Chondrocyte (in vitro differentiated cells): ENCODE measurements around the gene CUL2. TPM values are rescaled to one million over a fixed set of nuclear protein-coding genes. Genes with fewer than 3 reads are reported as not detected.
"Not testable (repeated sequence)": the region's sequence is repeated elsewhere in the genome, so short reads cannot be mapped to it uniquely, and the experiment has no call there.

Experiments
- DNase-seq: peaks from one replicate; pipeline ENCODE4 v3.0.0; 2021; ENCODE audit warnings: mixed read lengths, low spot score
- H3K27ac Mint-ChIP-seq: one replicate; pipeline ENCODE4 v1.8.0; 2021; ENCODE audit warnings: mild to moderate bottlenecking, moderate library complexity, mixed read lengths; ENCODE audit not compliant: unreplicated experiment
- H3K27me3 Mint-ChIP-seq: 2 replicates; pipeline ENCODE4 v1.8.0; 2021; ENCODE audit warnings: low read depth, mixed read lengths
- H3K36me3 Mint-ChIP-seq: 2 replicates; pipeline ENCODE4 v1.8.0; 2021; ENCODE audit warnings: low read depth, mixed read lengths
- H3K4me1 Mint-ChIP-seq: 2 replicates; pipeline ENCODE4 v1.8.0; 2021; ENCODE audit warnings: low read depth, mild to moderate bottlenecking, mixed read lengths
- H3K4me3 Mint-ChIP-seq: one replicate; pipeline ENCODE4 v1.8.0; 2021; ENCODE audit warnings: mild to moderate bottlenecking, moderate library complexity, mixed read lengths; ENCODE audit not compliant: unreplicated experiment
- H3K9me3 Mint-ChIP-seq: 2 replicates; pipeline ENCODE4 v1.8.0; 2021; ENCODE audit warnings: low read depth, mixed read lengths
- CTCF ChIP-seq: fragments of 200-600 bp; sonication (generic); IDR thresholded peaks from 2 replicates; pipeline ENCODE4 v1.5.0; 2021; ENCODE audit warnings: antibody characterized with exemption, mild to moderate bottlenecking, moderate library complexity
- total RNA-seq: library from RNA; stranded (reverse); gene quantifications from 3 replicates; pipeline ENCODE4 v1.2.1, GENCODE V29; 2021

CUL2 gene
- total RNA-seq, 1 donor from 2014 or later, result 32.8 TPM

- Mint-ChIP-seq H3K4me1 (peaks cover 12% of the 10 kb centered on the region), H3K4me3 (no peak overlapping the region), H3K27me3 (no peaks in the 10 kb centered on the region), H3K9me3 (no peaks in the 10 kb centered on the region), H3K36me3 (peaks cover 1% of the 10 kb centered on the region), H3K27ac (no peak overlapping the region)
- TF ChIP-seq CTCF, result no peak
- no peak for DNase-seq
Measured at GRCh38 chr10:34996843-34997242, 93.3 kb downstream of the CUL2 start.

DNA sequence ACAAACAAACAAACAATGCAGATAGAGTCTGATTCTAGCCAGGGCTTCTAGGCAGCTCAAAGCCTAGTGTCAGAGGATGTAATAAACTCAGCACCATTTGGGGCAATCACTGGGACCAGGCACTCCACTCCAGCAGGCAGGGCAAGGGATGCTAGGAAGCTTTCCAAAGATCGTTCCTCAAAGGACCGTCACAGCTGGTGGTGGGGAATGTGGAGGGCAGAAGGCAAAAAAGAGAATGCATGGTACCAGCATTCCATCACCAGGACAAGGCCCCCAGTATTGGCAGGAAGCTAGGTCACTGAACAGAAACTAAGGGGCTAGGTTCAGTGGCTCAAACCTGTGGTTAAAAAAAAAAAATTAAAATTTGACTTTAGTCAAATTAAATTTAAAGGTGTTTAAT, 94.2 kb downstream of the CUL2 start:
- peaks cover 1% of the 10 kb centered on the region for H3K36me3 Mint-ChIP-seq
- no peak overlapping the region for H3K4me3 Mint-ChIP-seq

DNA sequence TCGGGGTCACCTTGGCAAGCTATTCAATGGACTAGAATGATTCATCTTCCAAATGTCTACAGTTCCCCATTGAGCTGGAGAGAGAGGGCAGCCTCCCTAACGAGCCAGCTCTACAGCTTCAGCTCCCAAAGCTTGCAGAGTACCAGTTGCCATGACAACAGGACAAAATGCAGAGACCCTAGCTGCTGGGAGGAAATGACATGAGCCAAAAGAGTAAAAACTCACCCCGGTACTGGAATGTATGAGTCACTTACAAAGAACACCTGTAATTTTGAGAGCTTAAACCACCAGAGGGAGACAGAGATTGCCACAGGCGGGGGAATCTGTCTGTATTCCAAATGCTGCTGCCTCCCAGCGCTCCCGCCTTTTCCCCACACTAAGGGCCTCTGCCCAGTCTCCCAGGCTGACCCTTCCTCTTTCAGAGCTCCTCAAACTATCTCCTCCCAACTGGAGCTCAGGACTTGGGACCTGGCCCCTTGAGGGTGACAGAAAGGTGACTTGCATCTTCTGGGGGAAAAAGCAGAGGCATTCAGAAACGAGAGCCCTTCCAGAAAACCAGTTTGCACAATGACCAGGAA, 95.5 kb downstream of the CUL2 start:
- peak; percentile 82 for TF ChIP-seq CTCF
- Mint-ChIP-seq H3K36me3 (peaks cover 1% of the 10 kb centered on the region), H3K27me3 (no peaks in the 10 kb centered on the region), H3K27ac (no peak overlapping the region), H3K4me3 (no peak overlapping the region), H3K4me1 (peaks cover 12% of the 10 kb centered on the region), H3K9me3 (no peaks in the 10 kb centered on the region)
- no peak for DNase-seq

More for the DNA sequence above, 94.2 kb downstream of the CUL2 start:
- TF ChIP-seq CTCF, result no peak
- Mint-ChIP-seq H3K27me3 (no peaks in the 10 kb centered on the region), H3K4me1 (peaks cover 12% of the 10 kb centered on the region), H3K9me3 (no peaks in the 10 kb centered on the region), H3K27ac (no peak overlapping the region)
- DNase-seq, result no peak

GRCh38 chr10:34993782-34994181, 96.4 kb downstream of the CUL2 start:
- Mint-ChIP-seq H3K27ac (no peak overlapping the region), H3K27me3 (no peaks in the 10 kb centered on the region), H3K4me3 (no peak overlapping the region), H3K4me1 (peaks cover 12% of the 10 kb centered on the region), H3K36me3 (peaks cover 1% of the 10 kb centered on the region), H3K9me3 (no peaks in the 10 kb centered on the region)
- no peak for TF ChIP-seq CTCF
- no peak for DNase-seq

GRCh38 chr10:34991117-34991516, 99.0 kb downstream of the CUL2 start:
- DNase-seq, H3K27me3 Mint-ChIP-seq, H3K27ac Mint-ChIP-seq, H3K36me3 Mint-ChIP-seq, H3K4me3 Mint-ChIP-seq, H3K9me3 Mint-ChIP-seq: not testable (repeated sequence)
- peaks cover 12% of the 10 kb centered on the region for H3K4me1 Mint-ChIP-seq

DNA sequence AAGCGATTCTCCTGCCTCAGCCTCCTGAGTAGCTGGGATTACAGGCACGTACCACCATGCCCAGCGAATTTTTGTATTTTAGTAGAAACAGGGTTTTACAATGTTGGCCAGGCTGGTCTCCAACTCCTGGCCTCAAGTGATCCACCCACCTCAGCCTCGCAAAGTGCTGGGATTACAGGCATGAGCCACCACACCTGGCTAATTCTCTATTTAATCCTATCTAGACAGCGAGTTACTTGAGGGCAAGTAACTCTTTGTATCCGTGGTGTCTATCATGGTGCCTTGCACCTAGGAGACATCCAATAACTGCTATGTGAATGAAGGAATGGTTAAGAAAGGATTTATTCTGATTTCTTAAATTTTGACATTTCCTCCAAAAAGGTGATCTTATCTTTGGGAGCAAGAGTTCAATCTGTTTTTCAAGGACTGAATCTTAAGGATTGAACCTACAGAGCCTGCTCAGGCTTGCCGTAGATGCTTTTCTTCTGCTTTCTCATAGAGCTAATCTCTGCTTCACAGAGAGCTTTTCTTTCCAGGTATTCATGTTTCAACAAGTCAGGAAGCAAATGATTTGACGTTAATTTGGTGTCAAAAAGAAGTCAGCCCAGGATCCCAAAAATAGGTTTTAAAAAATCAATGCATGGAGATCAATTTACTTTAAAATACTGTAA, 101.6 kb downstream of the CUL2 start:
- peaks cover 3% of the 10 kb centered on the region for H3K36me3 Mint-ChIP-seq
- H3K9me3 Mint-ChIP-seq, result peaks cover 18% of the 10 kb centered on the region
- H3K27me3 Mint-ChIP-seq, result no peaks in the 10 kb centered on the region
- H3K4me3 Mint-ChIP-seq, result no peak overlapping the region
- H3K4me1 Mint-ChIP-seq, result no peaks in the 10 kb centered on the region
- H3K27ac Mint-ChIP-seq, result no peak overlapping the region
- DNase-seq, result no peak
- TF ChIP-seq CTCF, result no peak
